Measurements from ENCODE around the gene SLIT2.
A peak's percentile ranks its signal among the peaks of the same experiment; 100 is the strongest.

Gene SLIT2

GRCh38 chr4:20254511-20255250, 3.0 kb downstream of the SLIT2 start:
- H3K79me2 ChIP-seq (ENCODE audit: control insufficient read depth, insufficient read depth, low read length, poor library complexity) = no peaks in the 10 kb centered on the region
- H3K27me3 ChIP-seq (ENCODE audit: insufficient read depth, low read length) = peaks cover 26% of the 10 kb centered on the region
- H3K4me1 ChIP-seq (ENCODE audit: control insufficient read depth in 1 of 2, insufficient read depth in 2 of 2, low read length in 2 of 2) = peaks cover 23 to 29% of the 10 kb centered on the region in 2 experiments
- H3K4me3 ChIP-seq (ENCODE audit: low read depth, low read length) = peak overlapping the region; percentile 76
- H4K8ac ChIP-seq (ENCODE audit: low read depth, low read length) = no peak overlapping the region
- no peak overlapping the region for H3K4ac ChIP-seq (ENCODE audit: low read depth, low read length)
- H2BK5ac ChIP-seq (ENCODE audit: low read depth, low read length, poor library complexity) = no peak overlapping the region
- H3K36me3 ChIP-seq (ENCODE audit: control insufficient read depth in 1 of 2, insufficient read depth in 2 of 2, low read length in 2 of 2) = no peaks in the 10 kb centered on the region
- no peak overlapping the region for H2AFZ ChIP-seq (ENCODE audit: insufficient read depth, low read length, poor library complexity)
- H4K91ac ChIP-seq (ENCODE audit: low read depth, low read length) = no peak overlapping the region
- WGBS (ENCODE audit: extremely low coverage, insufficient coverage, insufficient read length) = no CpG with 5 or more reads among the region's 72 CpGs
- no peak overlapping the region for H2BK120ac ChIP-seq (ENCODE audit: insufficient read depth, low read length, poor library complexity)
- no peak overlapping the region for H3K27ac ChIP-seq (ENCODE audit: low read depth, low read length)
- DNase-seq = no peak
- peaks cover 4% of the 10 kb centered on the region for H3K79me1 ChIP-seq (ENCODE audit: low read length)
- no peak overlapping the region for H3K23ac ChIP-seq (ENCODE audit: low read length)
- H3K4me2 ChIP-seq (ENCODE audit: low read length) = peak overlapping the region; percentile 98
- H3K18ac ChIP-seq (ENCODE audit: low read length) = no peak overlapping the region
- H3K9ac ChIP-seq (ENCODE audit: low read length) = peak overlapping the region; percentile 8
- no peak overlapping the region for H4K12ac ChIP-seq (ENCODE audit: low read depth, low read length)
- H3K9me3 ChIP-seq (ENCODE audit: insufficient read depth, low read depth, low read length) = peaks cover 2% of the 10 kb centered on the region
- no peak overlapping the region for H3K14ac ChIP-seq (ENCODE audit: low read length)
- no peak overlapping the region for H2AK5ac ChIP-seq (ENCODE audit: low read length)
- H2BK12ac ChIP-seq (ENCODE audit: low read length) = no peak overlapping the region

GRCh38 chr4:20255251-20255586, 3.5 kb downstream of the SLIT2 start:
- no peak overlapping the region for H3K27ac ChIP-seq (ENCODE audit: low read depth, low read length)
- no peak for DNase-seq
- H4K91ac ChIP-seq (ENCODE audit: low read depth, low read length) = no peak overlapping the region
- no peak overlapping the region for H2BK5ac ChIP-seq (ENCODE audit: low read depth, low read length, poor library complexity)
- H3K18ac ChIP-seq (ENCODE audit: low read length) = no peak overlapping the region
- no peak overlapping the region for H2AK5ac ChIP-seq (ENCODE audit: low read length)
- H3K4me3 ChIP-seq (ENCODE audit: low read depth, low read length) = peak overlapping the region; percentile 76
- no peak overlapping the region for H2BK12ac ChIP-seq (ENCODE audit: low read length)
- H3K4ac ChIP-seq (ENCODE audit: low read depth, low read length) = no peak overlapping the region
- peaks cover 26% of the 10 kb centered on the region for H3K27me3 ChIP-seq (ENCODE audit: insufficient read depth, low read length)
- no peaks in the 10 kb centered on the region for H3K79me2 ChIP-seq (ENCODE audit: control insufficient read depth, insufficient read depth, low read length, poor library complexity)
- peaks cover 4% of the 10 kb centered on the region for H3K79me1 ChIP-seq (ENCODE audit: low read length)
- no peak overlapping the region for H3K9ac ChIP-seq (ENCODE audit: low read length)
- no peak overlapping the region for H2AFZ ChIP-seq (ENCODE audit: insufficient read depth, low read length, poor library complexity)
- H4K12ac ChIP-seq (ENCODE audit: low read depth, low read length) = no peak overlapping the region
- no peak overlapping the region for H3K23ac ChIP-seq (ENCODE audit: low read length)
- no peak overlapping the region for H2BK120ac ChIP-seq (ENCODE audit: insufficient read depth, low read length, poor library complexity)
- no peaks in the 10 kb centered on the region for H3K36me3 ChIP-seq (ENCODE audit: control insufficient read depth in 1 of 2, insufficient read depth in 2 of 2, low read length in 2 of 2)
- peaks cover 23 to 29% of the 10 kb centered on the region in 2 experiments for H3K4me1 ChIP-seq (ENCODE audit: control insufficient read depth in 1 of 2, insufficient read depth in 2 of 2, low read length in 2 of 2)
- H3K4me2 ChIP-seq (ENCODE audit: low read length) = peak overlapping the region; percentile 98
- no peak overlapping the region for H4K8ac ChIP-seq (ENCODE audit: low read depth, low read length)
- WGBS (ENCODE audit: extremely low coverage, insufficient coverage, insufficient read length) = no CpG with 5 or more reads among the region's 8 CpGs
- H3K9me3 ChIP-seq (ENCODE audit: insufficient read depth, low read depth, low read length) = peaks cover 2% of the 10 kb centered on the region
- no peak overlapping the region for H3K14ac ChIP-seq (ENCODE audit: low read length)

- no peak overlapping the region for H3K9ac ChIP-seq (ENCODE audit: low read length)
- no peak overlapping the region for H3K4me2 ChIP-seq (ENCODE audit: low read length)
- H2BK5ac ChIP-seq (ENCODE audit: low read depth, low read length, poor library complexity) = no peak overlapping the region
- H3K27me3 ChIP-seq (ENCODE audit: insufficient read depth, low read length) = peaks cover 26% of the 10 kb centered on the region
- H3K4me1 ChIP-seq (ENCODE audit: control insufficient read depth in 1 of 2, insufficient read depth in 2 of 2, low read length in 2 of 2) = peaks cover 23 to 29% of the 10 kb centered on the region in 2 experiments
- no peak overlapping the region for H3K23ac ChIP-seq (ENCODE audit: low read length)
- no peaks in the 10 kb centered on the region for H3K36me3 ChIP-seq (ENCODE audit: control insufficient read depth in 1 of 2, insufficient read depth in 2 of 2, low read length in 2 of 2)
- H3K4me3 ChIP-seq (ENCODE audit: low read depth, low read length) = no peak overlapping the region
- H3K14ac ChIP-seq (ENCODE audit: low read length) = no peak overlapping the region
- H4K91ac ChIP-seq (ENCODE audit: low read depth, low read length) = no peak overlapping the region
- no peak overlapping the region for H2AFZ ChIP-seq (ENCODE audit: insufficient read depth, low read length, poor library complexity)
- WGBS (ENCODE audit: extremely low coverage, insufficient coverage, insufficient read length) = no CpG with 5 or more reads among the region's 4 CpGs
- no peak overlapping the region for H3K18ac ChIP-seq (ENCODE audit: low read length)
- H3K27ac ChIP-seq (ENCODE audit: low read depth, low read length) = no peak overlapping the region
- H2AK5ac ChIP-seq (ENCODE audit: low read length) = no peak overlapping the region
- no peak overlapping the region for H2BK120ac ChIP-seq (ENCODE audit: insufficient read depth, low read length, poor library complexity)
- no peaks in the 10 kb centered on the region for H3K79me2 ChIP-seq (ENCODE audit: control insufficient read depth, insufficient read depth, low read length, poor library complexity)
- H4K12ac ChIP-seq (ENCODE audit: low read depth, low read length) = no peak overlapping the region
- no peak overlapping the region for H4K8ac ChIP-seq (ENCODE audit: low read depth, low read length)
- no peak overlapping the region for H3K4ac ChIP-seq (ENCODE audit: low read depth, low read length)
- no peak for DNase-seq
- H3K79me1 ChIP-seq (ENCODE audit: low read length) = peaks cover 4% of the 10 kb centered on the region
- no peak overlapping the region for H2BK12ac ChIP-seq (ENCODE audit: low read length)
- peaks cover 2% of the 10 kb centered on the region for H3K9me3 ChIP-seq (ENCODE audit: insufficient read depth, low read depth, low read length)
Measured at GRCh38 chr4:20255823-20256222, 4.1 kb downstream of the SLIT2 start.

GRCh38 chr4:20256381-20256881, 4.7 kb downstream of the SLIT2 start:
- H2AFZ ChIP-seq (ENCODE audit: insufficient read depth, low read length, poor library complexity) = no peak overlapping the region
- WGBS (ENCODE audit: extremely low coverage, insufficient coverage, insufficient read length) = no CpG with 5 or more reads among the region's 2 CpGs
- no peak overlapping the region for H2AK5ac ChIP-seq (ENCODE audit: low read length)
- peaks cover 23 to 29% of the 10 kb centered on the region in 2 experiments for H3K4me1 ChIP-seq (ENCODE audit: control insufficient read depth in 1 of 2, insufficient read depth in 2 of 2, low read length in 2 of 2)
- no peak overlapping the region for H2BK12ac ChIP-seq (ENCODE audit: low read length)
- H3K4ac ChIP-seq (ENCODE audit: low read depth, low read length) = no peak overlapping the region
- peaks cover 26% of the 10 kb centered on the region for H3K27me3 ChIP-seq (ENCODE audit: insufficient read depth, low read length)
- no peak overlapping the region for H3K23ac ChIP-seq (ENCODE audit: low read length)
- no peak overlapping the region for H3K9ac ChIP-seq (ENCODE audit: low read length)
- H3K79me2 ChIP-seq (ENCODE audit: control insufficient read depth, insufficient read depth, low read length, poor library complexity) = no peaks in the 10 kb centered on the region
- no peaks in the 10 kb centered on the region for H3K36me3 ChIP-seq (ENCODE audit: control insufficient read depth in 1 of 2, insufficient read depth in 2 of 2, low read length in 2 of 2)
- no peak overlapping the region for H3K4me3 ChIP-seq (ENCODE audit: low read depth, low read length)
- DNase-seq = no peak
- H3K9me3 ChIP-seq (ENCODE audit: insufficient read depth, low read depth, low read length) = peaks cover 2% of the 10 kb centered on the region
- no peak overlapping the region for H4K8ac ChIP-seq (ENCODE audit: low read depth, low read length)
- H3K79me1 ChIP-seq (ENCODE audit: low read length) = peaks cover 4% of the 10 kb centered on the region
- H2BK120ac ChIP-seq (ENCODE audit: insufficient read depth, low read length, poor library complexity) = no peak overlapping the region
- no peak overlapping the region for H2BK5ac ChIP-seq (ENCODE audit: low read depth, low read length, poor library complexity)
- H3K27ac ChIP-seq (ENCODE audit: low read depth, low read length) = no peak overlapping the region
- H4K12ac ChIP-seq (ENCODE audit: low read depth, low read length) = no peak overlapping the region
- H3K14ac ChIP-seq (ENCODE audit: low read length) = no peak overlapping the region
- H3K4me2 ChIP-seq (ENCODE audit: low read length) = no peak overlapping the region
- H4K91ac ChIP-seq (ENCODE audit: low read depth, low read length) = no peak overlapping the region
- H3K18ac ChIP-seq (ENCODE audit: low read length) = no peak overlapping the region

Data from trophoblast cell (in vitro differentiated cells and primary cell).